ENCODE measurements around the gene ARL8A. TPM values are rescaled to one million over a fixed set of nuclear protein-coding genes. Genes with fewer than 3 reads are reported as not detected.
A peak's percentile ranks its signal among the peaks of the same experiment; 100 is the strongest.
"Not testable (repeated sequence)": the region's sequence is repeated elsewhere in the genome, so short reads cannot be mapped to it uniquely, and the experiment has no call there.

Gene ARL8A
- total RNA-seq, 2 experiments from 2014 or later: 45.9 to 56.5 TPM

GRCh38 chr1:202150187-202150586 is 5.7 kb upstream of the ARL8A start:
- Mint-ChIP-seq H3K4me1 (peaks cover 25% of the 10 kb centered on the region), H3K36me3 (peaks cover 33% of the 10 kb centered on the region), H3K4me3 (no peak overlapping the region), H3K27ac (no peak overlapping the region), H3K9me3 (no peaks in the 10 kb centered on the region), H3K27me3 (no peaks in the 10 kb centered on the region)
- POLR2A ChIA-PET: interaction anchor here (0.6 to 1.7 kb wide), 2 partner anchors 9 to 191 kb away, joined by 4 to 5 read pairs; no protein-coding TSS in a partner anchor
- DNase-seq: no peak
- ATAC-seq (ENCODE audit: low read depth): no peak

- H3K27me3 Mint-ChIP-seq: no peaks in the 10 kb centered on the region
- POLR2A ChIA-PET: interaction anchor here (1.7 kb wide), 1 partner anchor 10 kb away, joined by 5 read pairs; no protein-coding TSS in a partner anchor
- no peaks in the 10 kb centered on the region for H3K9me3 Mint-ChIP-seq
- no peak for DNase-seq
- peaks cover 20% of the 10 kb centered on the region for H3K4me1 Mint-ChIP-seq
- H3K27ac Mint-ChIP-seq: no peak overlapping the region
- ATAC-seq (ENCODE audit: low read depth): no peak
- peaks cover 27% of the 10 kb centered on the region for H3K36me3 Mint-ChIP-seq
- H3K4me3 Mint-ChIP-seq: no peak overlapping the region
Observed at GRCh38 chr1:202149566-202149965, 5.0 kb upstream of the ARL8A start.

GRCh38 chr1:202148391-202148790 is 3.9 kb upstream of the ARL8A start:
- peak overlapping the region; percentile 17 for H3K27ac Mint-ChIP-seq
- peaks cover 19% of the 10 kb centered on the region for H3K4me1 Mint-ChIP-seq
- peaks cover 22% of the 10 kb centered on the region for H3K36me3 Mint-ChIP-seq
- ATAC-seq (ENCODE audit: low read depth): no peak
- POLR2A ChIA-PET: interaction anchor here (0.6 to 5.9 kb wide), 2 partner anchors 8 to 16 kb away, joined by 3 to 40 read pairs; no protein-coding TSS in a partner anchor
- H3K9me3 Mint-ChIP-seq: no peaks in the 10 kb centered on the region
- no peak for DNase-seq
- H3K4me3 Mint-ChIP-seq: no peak overlapping the region
- H3K27me3 Mint-ChIP-seq: no peaks in the 10 kb centered on the region

GRCh38 chr1:202146993-202147392 is 2.5 kb upstream of the ARL8A start:
- POLR2A ChIA-PET: interaction anchor here (2.3 to 5.9 kb wide), 3 partner anchors 8 to 17 kb away, joined by 8 to 40 read pairs (median 17); partner anchors contain the start of gene PTPN7
- peaks cover 13% of the 10 kb centered on the region for H3K36me3 Mint-ChIP-seq
- no peak overlapping the region for H3K4me3 Mint-ChIP-seq
- no peak for DNase-seq
- peak overlapping the region; percentile 8 for H3K27ac Mint-ChIP-seq
- H3K9me3 Mint-ChIP-seq: no peaks in the 10 kb centered on the region
- H3K27me3 Mint-ChIP-seq: no peaks in the 10 kb centered on the region
- no peak for ATAC-seq (ENCODE audit: low read depth)
- peaks cover 30% of the 10 kb centered on the region for H3K4me1 Mint-ChIP-seq

- POLR2A ChIA-PET: interaction anchor here (0.6 to 5.9 kb wide), 8 partner anchors 9 to 815 kb away, joined by 4 to 40 read pairs (median 4); partner anchors contain the start of gene PTPN7
- DNase-seq (no peak), ATAC-seq (ENCODE audit: low read depth) (no peak)
- Mint-ChIP-seq H3K27ac (peak overlapping the region; percentile 63), H3K27me3 (no peaks in the 10 kb centered on the region), H3K9me3 (no peaks in the 10 kb centered on the region), H3K4me3 (peak overlapping the region; percentile 37), H3K36me3 (peaks cover 11% of the 10 kb centered on the region), H3K4me1 (peaks cover 30% of the 10 kb centered on the region)
Observed at GRCh38 chr1:202146279-202146678, 1.7 kb upstream of the ARL8A start.

- H3K27ac Mint-ChIP-seq: peak overlapping the region; percentile 68
- POLR2A ChIA-PET: interaction anchor here (0.6 to 5.9 kb wide), 8 partner anchors 9 to 815 kb away, joined by 4 to 40 read pairs (median 4); partner anchors contain the start of gene PTPN7
- ATAC-seq (ENCODE audit: low read depth): not testable (repeated sequence)
Observed at GRCh38 chr1:202145744-202146140, 1.2 kb upstream of the ARL8A start.

GRCh38 chr1:202145068-202145743 is 669 bp upstream of the ARL8A start:
- H3K36me3 Mint-ChIP-seq: peaks cover 3% of the 10 kb centered on the region
- ATAC-seq (ENCODE audit: low read depth): peak; percentile 16
- H3K4me1 Mint-ChIP-seq: peaks cover 25% of the 10 kb centered on the region
- H3K4me3 Mint-ChIP-seq: peak overlapping the region; percentile 62
- H3K27ac Mint-ChIP-seq: peak overlapping the region; percentile 68
- no peaks in the 10 kb centered on the region for H3K27me3 Mint-ChIP-seq
- POLR2A ChIA-PET: interaction anchor here (0.6 to 5.9 kb wide), 7 partner anchors 10 to 816 kb away, joined by 4 to 40 read pairs (median 8); partner anchors contain the start of gene PTPN7
- no peaks in the 10 kb centered on the region for H3K9me3 Mint-ChIP-seq
- no peak for DNase-seq

More at GRCh38 chr1:202145744-202146140, 1.2 kb upstream of the ARL8A start:
- H3K27me3 Mint-ChIP-seq, DNase-seq, H3K9me3 Mint-ChIP-seq, H3K36me3 Mint-ChIP-seq: not testable (repeated sequence)
- Mint-ChIP-seq H3K4me1 (peaks cover 27% of the 10 kb centered on the region), H3K4me3 (peak overlapping the region; percentile 62)

- Mint-ChIP-seq H3K27me3 (no peaks in the 10 kb centered on the region), H3K36me3 (peaks cover 3% of the 10 kb centered on the region), H3K4me1 (peaks cover 25% of the 10 kb centered on the region), H3K27ac (peak overlapping the region; percentile 88), H3K4me3 (peak overlapping the region; percentile 97), H3K9me3 (no peaks in the 10 kb centered on the region)
- peak; percentile 57 for ATAC-seq (ENCODE audit: low read depth)
- POLR2A ChIA-PET: interaction anchor here (0.6 to 5.9 kb wide), 5 partner anchors 11 to 49 kb away, joined by 3 to 40 read pairs (median 13); partner anchors contain the start of gene PTPN7
- no peak for DNase-seq
Observed at GRCh38 chr1:202143768-202144401, 652 bp downstream of the ARL8A start.

GRCh38 chr1:202143011-202143767 is 1.3 kb downstream of the ARL8A start:
- no peaks in the 10 kb centered on the region for H3K27me3 Mint-ChIP-seq
- DNase-seq (no peak), ATAC-seq (ENCODE audit: low read depth) (peak; percentile 19)
- H3K4me3 Mint-ChIP-seq: peak overlapping the region; percentile 97
- peak overlapping the region; percentile 88 for H3K27ac Mint-ChIP-seq
- POLR2A ChIA-PET: interaction anchor here (0.6 to 5.9 kb wide), 5 partner anchors 11 to 49 kb away, joined by 3 to 40 read pairs (median 13); partner anchors contain the start of gene PTPN7
- peaks cover 25% of the 10 kb centered on the region for H3K4me1 Mint-ChIP-seq
- H3K36me3 Mint-ChIP-seq: peaks cover 3% of the 10 kb centered on the region
- H3K9me3 Mint-ChIP-seq: no peaks in the 10 kb centered on the region

GRCh38 chr1:202141468-202141867 is 3.1 kb downstream of the ARL8A start:
- H3K4me3 Mint-ChIP-seq; H3K27me3 Mint-ChIP-seq; ATAC-seq (ENCODE audit: low read depth); DNase-seq; POLR2A ChIA-PET; H3K27ac Mint-ChIP-seq; H3K36me3 Mint-ChIP-seq; H3K9me3 Mint-ChIP-seq: not testable (repeated sequence)
- H3K4me1 Mint-ChIP-seq: peaks cover 22% of the 10 kb centered on the region

GRCh38 chr1:202140833-202141232 is 3.7 kb downstream of the ARL8A start:
- H3K4me1 Mint-ChIP-seq: peaks cover 22% of the 10 kb centered on the region
- H3K4me3 Mint-ChIP-seq: no peak overlapping the region

GRCh38 chr1:202135221-202135721 is 9.3 kb downstream of the ARL8A start:
- Mint-ChIP-seq H3K27ac (no peak overlapping the region), H3K27me3 (no peaks in the 10 kb centered on the region), H3K9me3 (no peaks in the 10 kb centered on the region), H3K4me1 (peaks cover 6% of the 10 kb centered on the region), H3K4me3 (no peak overlapping the region), H3K36me3 (peaks cover 2% of the 10 kb centered on the region)
- POLR2A ChIA-PET: interaction anchor here (0.6 to 1.7 kb wide), 4 partner anchors 11 to 306 kb away, joined by 4 read pairs; partner anchors contain the start of gene PTPN7
- DNase-seq (peak; percentile 63), ATAC-seq (ENCODE audit: low read depth) (peak; percentile 70)

More at GRCh38 chr1:202140833-202141232, 3.7 kb downstream of the ARL8A start:
- no peaks in the 10 kb centered on the region for H3K36me3 Mint-ChIP-seq
- H3K9me3 Mint-ChIP-seq: no peaks in the 10 kb centered on the region
- H3K27me3 Mint-ChIP-seq: no peaks in the 10 kb centered on the region
- no peak overlapping the region for H3K27ac Mint-ChIP-seq
- ATAC-seq (ENCODE audit: low read depth): no peak
- POLR2A ChIA-PET: no interaction called here
- no peak for DNase-seq

Measured in activated naive CD8-positive, alpha-beta T cell treated with anti-CD3 and anti-CD28 coated beads, Interleukin-2, amount 10 ng/mL, durations not matched to agents 7 days and 5 days (primary cell).